Measurements from ENCODE around the gene HOXA3. TPM values are rescaled to one million over a fixed set of nuclear protein-coding genes. Genes with fewer than 3 reads are reported as not detected.
A peak's percentile ranks its signal among the peaks of the same experiment; 100 is the strongest.

Gene HOXA3
- total and polyA plus RNA-seq, 4 donors: 1.9 to 10.7 (median 6.3) TPM

DNA sequence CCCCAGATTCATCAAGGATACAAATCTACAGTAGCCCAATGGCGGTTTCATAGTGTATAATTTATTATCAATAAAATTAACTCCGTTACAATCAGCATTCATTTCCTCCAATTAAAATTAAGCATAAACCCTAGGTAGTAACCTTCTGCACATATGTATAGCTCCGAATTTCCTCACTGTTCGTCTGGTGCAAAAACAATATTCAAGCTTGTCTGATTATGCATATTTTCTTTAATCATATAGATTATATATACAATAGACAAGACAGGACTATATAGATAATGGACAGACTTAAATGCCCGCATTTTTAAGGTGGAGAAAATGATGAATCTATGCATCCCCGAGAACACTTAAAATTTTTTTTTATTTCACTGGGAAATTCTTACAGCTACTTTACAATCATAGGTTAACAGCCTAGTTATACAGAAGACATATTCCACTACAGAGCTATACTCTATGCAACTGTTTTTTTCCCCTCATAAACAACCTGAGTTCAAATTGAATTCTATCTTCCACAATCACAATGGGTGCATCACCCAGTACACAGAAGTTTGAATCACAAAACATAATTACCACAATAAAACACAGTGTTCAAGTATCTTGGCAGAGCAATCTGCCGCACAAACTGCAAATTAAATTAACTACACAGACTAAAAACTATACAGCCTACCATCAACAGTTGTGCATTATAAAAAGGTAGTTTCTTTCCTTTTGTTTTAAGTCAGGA is 10.3 kb upstream of the HOXA3 start:
- H3K27me3 ChIP-seq (ENCODE audit: control insufficient read depth in 3 of 3, insufficient read depth in 3 of 3, low read length in 2 of 3): peaks cover 3 to 94% (median 81%) of the 10 kb centered on the region in 3 donors
- peaks cover 0 to 21% (median 5%) of the 10 kb centered on the region in 5 donors for H3K4me1 ChIP-seq (ENCODE audit: control insufficient read depth in 5 of 5, insufficient read depth in 5 of 5, low read length in 5 of 5)
- H3K9ac ChIP-seq (ENCODE audit: insufficient read depth in 1 of 2, low read length in 2 of 2): no peak overlapping the region
- 48 to 61% methylated on average over 7 of the region's 7 CpGs for WGBS, 2 donors
- no peak for TF ChIP-seq CTCF (IDR thresholded peaks at IDR 0.05; ENCODE audit: control extremely low read depth, extremely low read depth)
- H3K9me3 ChIP-seq (ENCODE audit: control insufficient read depth in 4 of 4, insufficient read depth in 3 of 4, low read length in 3 of 4): no peaks in the 10 kb centered on the region
- no peaks in the 10 kb centered on the region for H3K36me3 ChIP-seq (ENCODE audit: control insufficient read depth in 4 of 4, insufficient read depth in 4 of 4, low read length in 4 of 4)
- DNase-seq: no peak
- ATAC-seq (ENCODE audit: insufficient read depth, low FRiP score): no peak
- H3K4me3 ChIP-seq: no peak overlapping the region
- no peak overlapping the region for H3K27ac ChIP-seq (ENCODE audit: low read depth in 1 of 2, low read length in 1 of 2)

DNA sequence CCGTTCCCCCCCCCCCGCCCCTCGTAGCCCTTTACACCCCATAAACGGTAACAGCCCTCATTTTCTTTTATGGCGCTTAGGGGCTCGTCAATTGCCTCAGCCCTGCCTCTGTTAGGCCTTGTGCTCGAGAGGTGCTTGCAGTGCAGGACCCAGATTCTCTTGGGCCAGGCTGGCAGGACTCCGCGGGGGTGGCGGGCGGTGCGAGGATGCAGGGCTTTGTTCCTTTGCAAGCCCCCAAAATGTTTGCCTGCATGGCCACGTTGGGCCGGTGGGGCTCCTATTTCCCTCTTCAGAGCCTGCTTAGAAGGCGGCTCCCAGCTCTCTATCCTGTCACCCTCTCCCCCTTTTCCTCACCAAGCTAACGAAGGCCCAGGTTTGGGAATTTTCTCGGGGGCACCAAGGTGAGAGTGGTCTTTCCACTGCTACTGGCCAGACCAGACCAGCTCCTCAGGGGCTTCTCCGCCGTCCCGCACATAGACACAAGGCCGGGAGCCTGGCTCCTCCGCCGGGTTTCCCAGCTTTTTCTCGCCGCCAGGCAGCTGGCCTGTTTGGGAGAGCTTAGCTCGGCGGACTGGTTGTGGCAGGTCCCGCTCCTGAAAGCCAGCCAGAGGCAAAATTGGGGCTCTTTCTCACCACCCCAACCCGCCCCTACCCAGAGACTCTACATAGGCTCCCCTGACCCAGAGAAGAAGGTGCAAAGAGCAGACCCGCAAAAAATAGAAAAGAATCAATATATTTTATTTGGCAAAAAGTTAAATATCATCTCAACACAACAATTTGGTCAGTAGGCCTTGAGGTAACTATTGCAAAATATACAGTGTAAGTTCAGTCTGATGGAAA is 9.6 kb upstream of the HOXA3 start:
- TF ChIP-seq CTCF (IDR thresholded peaks at IDR 0.05; ENCODE audit: control extremely low read depth, extremely low read depth): no peak
- no peaks in the 10 kb centered on the region for H3K9me3 ChIP-seq (ENCODE audit: control insufficient read depth in 4 of 4, insufficient read depth in 3 of 4, low read length in 3 of 4)
- H3K4me1 ChIP-seq (ENCODE audit: control insufficient read depth in 5 of 5, insufficient read depth in 5 of 5, low read length in 5 of 5): peaks cover 0 to 24% (median 5%) of the 10 kb centered on the region in 5 donors
- peaks cover 3 to 94% (median 81%) of the 10 kb centered on the region in 3 donors for H3K27me3 ChIP-seq (ENCODE audit: control insufficient read depth in 3 of 3, insufficient read depth in 3 of 3, low read length in 2 of 3)
- no peak overlapping the region for H3K9ac ChIP-seq (ENCODE audit: insufficient read depth in 1 of 2, low read length in 2 of 2)
- H3K27ac ChIP-seq (ENCODE audit: low read depth in 1 of 2, low read length in 1 of 2): no peak overlapping the region
- ATAC-seq (ENCODE audit: insufficient read depth, low FRiP score): no peak
- WGBS, 2 donors: 37 to 43% methylated on average over 27 to 30 of the region's 30 CpGs
- H3K4me3 ChIP-seq: no peak overlapping the region
- no peak for DNase-seq
- H3K36me3 ChIP-seq (ENCODE audit: control insufficient read depth in 4 of 4, insufficient read depth in 4 of 4, low read length in 4 of 4): no peaks in the 10 kb centered on the region

DNA sequence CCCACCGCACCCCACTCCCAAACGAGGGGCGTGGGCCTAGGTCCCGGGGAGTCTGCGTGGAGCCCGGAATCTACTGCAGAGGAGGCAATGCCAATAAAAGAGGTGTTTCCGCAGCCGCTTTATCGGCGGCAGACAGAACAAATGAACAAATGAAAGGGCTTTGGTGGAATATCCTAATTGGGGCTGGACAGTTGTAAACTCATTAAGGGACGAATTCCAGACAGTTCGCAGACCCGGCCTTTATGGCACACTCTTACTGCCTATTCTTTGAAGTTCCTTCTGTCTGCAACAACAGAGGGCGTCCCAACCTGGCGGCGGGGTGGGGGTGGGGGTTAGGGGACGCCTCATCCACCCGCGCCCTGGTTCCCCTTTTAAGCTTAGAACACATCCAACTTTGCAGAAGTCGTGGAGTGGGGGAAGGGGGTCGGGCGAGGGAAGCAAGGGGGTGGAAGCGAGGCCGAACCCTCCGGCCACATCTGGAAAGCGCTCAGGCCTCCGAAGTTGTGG is 8.9 kb upstream of the HOXA3 start:
- H3K27ac ChIP-seq (ENCODE audit: low read depth in 1 of 2, low read length in 1 of 2): no peak overlapping the region
- peak overlapping the region in 1 of 2 donors; percentile 65 for H3K9ac ChIP-seq (ENCODE audit: insufficient read depth in 1 of 2, low read length in 2 of 2)
- ATAC-seq (ENCODE audit: insufficient read depth, low FRiP score) (no peak), DNase-seq (no peak)
- TF ChIP-seq CTCF (IDR thresholded peaks at IDR 0.05; ENCODE audit: control extremely low read depth, extremely low read depth): no peak
- 4 to 14% methylated on average over 24 to 27 of the region's 27 CpGs for WGBS, 2 donors
- H3K4me3 ChIP-seq: no peak overlapping the region
- H3K9me3 ChIP-seq (ENCODE audit: control insufficient read depth in 4 of 4, insufficient read depth in 3 of 4, low read length in 3 of 4): no peaks in the 10 kb centered on the region
- H3K4me1 ChIP-seq (ENCODE audit: control insufficient read depth in 5 of 5, insufficient read depth in 5 of 5, low read length in 5 of 5): peaks cover 0 to 24% (median 5%) of the 10 kb centered on the region in 5 donors
- peaks cover 3 to 93% (median 76%) of the 10 kb centered on the region in 3 donors for H3K27me3 ChIP-seq (ENCODE audit: control insufficient read depth in 3 of 3, insufficient read depth in 3 of 3, low read length in 2 of 3)
- H3K36me3 ChIP-seq (ENCODE audit: control insufficient read depth in 4 of 4, insufficient read depth in 4 of 4, low read length in 4 of 4): no peaks in the 10 kb centered on the region

Measured in lung (tissue), 12 donors.